ENCODE results near the gene JPT2. TPM values are rescaled to one million over a fixed set of nuclear protein-coding genes. Genes with fewer than 3 reads are reported as not detected.

The JPT2 gene
- total and polyA plus RNA-seq, 11 donors, result 11.0 to 76.1 (median 34.1) TPM

DNA sequence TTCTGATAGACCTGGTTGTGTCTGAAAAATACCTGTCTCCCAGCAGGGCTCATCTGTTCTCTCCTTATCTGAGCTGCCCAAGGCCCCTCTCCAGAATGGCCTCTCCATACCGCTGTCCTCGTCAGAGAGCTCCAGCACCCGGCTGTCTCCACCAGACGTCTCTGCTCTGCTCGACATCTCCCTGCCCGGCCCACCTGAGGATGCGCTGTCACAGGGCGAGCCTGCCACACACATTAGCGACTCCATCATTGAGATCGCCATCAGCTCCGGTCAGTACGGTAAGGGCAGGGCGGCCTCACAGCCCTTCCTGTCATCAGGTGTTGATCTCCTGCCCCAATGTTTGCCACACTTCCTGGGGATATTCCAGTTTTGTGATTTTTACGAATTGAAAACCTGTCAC lies 10.2 kb upstream of the JPT2 start:
- no peak overlapping the region for H3K27ac ChIP-seq
- TF ChIP-seq POLR2A (IDR thresholded peaks at IDR 0.05), result no peak
- TF ChIP-seq, protein P1, sequence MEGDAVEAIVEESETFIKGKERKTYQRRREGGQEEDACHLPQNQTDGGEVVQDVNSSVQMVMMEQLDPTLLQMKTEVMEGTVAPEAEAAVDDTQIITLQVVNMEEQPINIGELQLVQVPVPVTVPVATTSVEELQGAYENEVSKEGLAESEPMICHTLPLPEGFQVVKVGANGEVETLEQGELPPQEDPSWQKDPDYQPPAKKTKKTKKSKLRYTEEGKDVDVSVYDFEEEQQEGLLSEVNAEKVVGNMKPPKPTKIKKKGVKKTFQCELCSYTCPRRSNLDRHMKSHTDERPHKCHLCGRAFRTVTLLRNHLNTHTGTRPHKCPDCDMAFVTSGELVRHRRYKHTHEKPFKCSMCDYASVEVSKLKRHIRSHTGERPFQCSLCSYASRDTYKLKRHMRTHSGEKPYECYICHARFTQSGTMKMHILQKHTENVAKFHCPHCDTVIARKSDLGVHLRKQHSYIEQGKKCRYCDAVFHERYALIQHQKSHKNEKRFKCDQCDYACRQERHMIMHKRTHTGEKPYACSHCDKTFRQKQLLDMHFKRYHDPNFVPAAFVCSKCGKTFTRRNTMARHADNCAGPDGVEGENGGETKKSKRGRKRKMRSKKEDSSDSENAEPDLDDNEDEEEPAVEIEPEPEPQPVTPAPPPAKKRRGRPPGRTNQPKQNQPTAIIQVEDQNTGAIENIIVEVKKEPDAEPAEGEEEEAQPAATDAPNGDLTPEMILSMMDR (IDR thresholded peaks at IDR 0.05), result no peak
- peaks cover 4 to 100% (median 98%) of the 10 kb centered on the region in 9 donors for H3K36me3 ChIP-seq
- no peak overlapping the region for H3K4me3 ChIP-seq
- H3K27me3 ChIP-seq, result no peaks in the 10 kb centered on the region
- intact Hi-C loops (cut with DNase I), result no loop called here
- no peaks in the 10 kb centered on the region for H3K9me3 ChIP-seq
- DNase-seq (peak in 1 of 5 donors; percentile 37), ATAC-seq (no peak)
- no peaks in the 10 kb centered on the region for H3K4me1 ChIP-seq
- WGBS, 4 donors, result 88 to 92% (median 92%) methylated on average over 14 of the region's 14 CpGs

DNA sequence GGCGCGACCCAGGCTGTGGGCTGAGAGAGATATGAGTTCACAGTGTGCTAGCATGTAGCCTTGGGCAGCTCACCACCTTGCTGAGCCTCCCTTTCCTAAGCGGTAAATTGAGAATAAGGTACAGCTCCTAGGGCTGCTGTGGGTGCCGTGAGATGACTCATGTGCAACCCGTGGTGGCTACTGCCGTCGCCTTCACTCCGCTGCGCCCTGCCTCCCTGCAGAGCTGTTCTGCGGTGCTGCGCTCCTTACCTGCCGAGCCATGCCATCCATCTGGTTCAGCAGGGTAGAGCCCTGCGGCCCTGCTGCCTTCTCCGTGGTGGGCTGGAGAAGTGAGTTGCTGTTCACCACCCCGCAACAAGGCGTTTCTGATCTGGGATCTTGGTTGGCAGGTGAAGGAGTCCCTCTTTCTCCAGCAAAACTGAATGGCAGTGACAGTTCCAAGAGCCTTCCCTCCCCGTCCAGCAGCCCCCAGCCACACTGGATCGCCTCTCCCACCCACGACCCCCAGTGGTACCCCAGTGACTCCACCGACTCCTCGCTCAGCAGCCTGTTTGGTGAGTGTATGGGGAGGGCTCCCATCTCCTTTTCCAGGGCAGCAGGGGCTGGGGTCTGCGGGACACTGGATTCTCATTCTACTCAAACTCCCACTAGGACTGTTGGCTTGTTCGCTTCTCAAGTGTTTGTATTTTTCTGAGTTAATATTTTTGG lies 9.3 kb upstream of the JPT2 start:
- Histone ChIP-seq H3K9me3 (no peaks in the 10 kb centered on the region), H3K4me1 (no peaks in the 10 kb centered on the region), H3K4me3 (no peak overlapping the region), H3K27ac (no peak overlapping the region), H3K27me3 (no peaks in the 10 kb centered on the region), H3K36me3 (peaks cover 4 to 97% (median 95%) of the 10 kb centered on the region in 9 donors)
- intact Hi-C loops (cut with DNase I), result no loop called here
- peak in 1 of 5 donors; percentile 30 for DNase-seq
- WGBS, 4 donors, result 94 to 97% (median 97%) methylated on average over 11 to 23 of the region's 23 CpGs
- TF ChIP-seq, protein P1 (IDR thresholded peaks at IDR 0.05), result no peak
- TF ChIP-seq POLR2A (IDR thresholded peaks at IDR 0.05), result no peak
- ATAC-seq, result no peak

DNA sequence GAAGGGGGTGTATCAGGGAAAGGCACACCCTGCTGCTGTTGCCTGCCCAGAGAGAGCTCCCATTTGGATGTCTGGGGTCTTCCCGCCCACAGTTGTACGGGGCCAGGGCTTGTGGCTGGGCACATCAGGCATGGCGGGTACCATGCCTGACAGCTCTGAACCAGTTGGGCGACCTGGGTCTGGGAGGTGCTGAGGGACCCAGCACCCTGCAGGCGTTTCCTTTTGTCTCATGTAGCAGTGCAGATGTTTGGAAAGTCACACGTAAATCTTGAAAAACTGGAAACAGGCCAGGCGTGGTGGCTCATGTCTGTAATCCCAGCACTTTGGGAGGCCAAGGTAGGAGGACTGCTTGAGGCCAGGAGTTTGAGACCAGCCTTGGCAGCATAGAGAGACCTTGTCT lies 8.4 kb upstream of the JPT2 start:
- Histone ChIP-seq H3K9me3 (no peaks in the 10 kb centered on the region), H3K4me3 (no peak overlapping the region), H3K4me1 (no peaks in the 10 kb centered on the region), H3K36me3 (peaks cover 4 to 97% (median 95%) of the 10 kb centered on the region in 9 donors), H3K27me3 (no peaks in the 10 kb centered on the region), H3K27ac (no peak overlapping the region)
- intact Hi-C loops (cut with DNase I), result loop anchor here in 1 of 10 donors (10.0 kb wide), 1 partner anchor 175 kb away; the partner anchor contains the start of gene TELO2
- 92 to 98% (median 93%) methylated on average over 6 to 7 of the region's 7 CpGs for WGBS, 4 donors
- DNase-seq, result peak in 1 of 5 donors; percentile 31
- no peak for TF ChIP-seq POLR2A (IDR thresholded peaks at IDR 0.05)
- TF ChIP-seq, protein P1 (IDR thresholded peaks at IDR 0.05), result no peak
- ATAC-seq, result no peak

DNA sequence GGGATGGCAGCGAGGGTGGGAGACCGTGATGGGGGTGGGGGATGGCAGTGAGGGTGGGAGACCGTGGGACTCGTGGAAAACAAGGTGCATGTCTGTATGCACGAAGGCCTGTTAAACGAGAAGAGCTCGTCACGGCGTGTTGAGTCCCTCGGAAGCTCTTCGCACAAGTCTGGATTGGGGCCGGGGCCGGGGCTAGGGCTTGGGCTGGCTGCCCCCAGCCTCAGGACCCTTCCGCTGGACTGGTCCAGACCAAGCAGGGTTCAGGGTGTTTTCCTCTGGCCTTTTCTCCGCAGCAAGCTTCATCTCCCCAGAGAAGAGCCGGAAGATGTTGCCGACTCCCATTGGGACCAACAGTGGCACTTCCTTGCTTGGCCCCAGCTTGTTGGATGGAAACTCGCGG lies 7.7 kb upstream of the JPT2 start:
- DNase-seq (peak in 1 of 5 donors; percentile 37), ATAC-seq (no peak)
- H3K9me3 ChIP-seq, result no peaks in the 10 kb centered on the region
- H3K36me3 ChIP-seq, result peaks cover 4 to 97% (median 95%) of the 10 kb centered on the region in 9 donors
- TF ChIP-seq, protein P1 (IDR thresholded peaks at IDR 0.05), result no peak
- TF ChIP-seq POLR2A (IDR thresholded peaks at IDR 0.05), result no peak
- no peaks in the 10 kb centered on the region for H3K4me1 ChIP-seq
- intact Hi-C loops (cut with DNase I), result loop anchor here in 1 of 10 donors (10.0 kb wide), 1 partner anchor 176 kb away; the partner anchor contains the start of gene TELO2
- H3K4me3 ChIP-seq, result no peak overlapping the region
- H3K27me3 ChIP-seq, result no peaks in the 10 kb centered on the region
- H3K27ac ChIP-seq, result no peak overlapping the region
- WGBS, 4 donors, result 93 to 95% (median 94%) methylated on average over 17 to 19 of the region's 19 CpGs

All from heart left ventricle (tissue), 16 donors.